GM12892 (cell line): ENCODE measurements around the gene UBN2.

ENCODE experiments used
- DNase-seq: peaks from one replicate; pipeline ENCODE4 v3.0.0; 2011; ENCODE audit not compliant: insufficient read length
- FAIRE-seq: peaks from 2 replicates; lab custom pipeline; 2011; peaks lifted over from hg19 to GRCh38; lab: Jason Lieb, UNC
- POLR2A ChIP-seq: IDR thresholded peaks from 2 replicates; pipeline ENCODE4 v1.6.1; 2011; ENCODE audit warnings: low read depth, low read length, control low read depth
- POLR2AphosphoS5 ChIP-seq: IDR thresholded peaks from 2 replicates; pipeline ENCODE4 v1.6.1; 2011; ENCODE audit warnings: low read depth, low read length, control low read depth
- TAF1 ChIP-seq: IDR thresholded peaks from 2 replicates; pipeline ENCODE4 v1.6.1; 2011; ENCODE audit warnings: low read depth, mild to moderate bottlenecking, control low read depth, low read length, borderline replicate concordance

The UBN2 gene

GRCh38 chr7:139340037-139340807 lies 109.2 kb downstream of the UBN2 start:
- FAIRE-seq = peak; percentile 99
- peak; percentile 88 for DNase-seq
- TF ChIP-seq POLR2AphosphoS5 (0 out of 2 replicates have a peak, but pooled peaks have one; percentile 8), POLR2A (no peak; the same call in 1 of the 2 replicates), TAF1 (0 out of 2 replicates have a peak, but pooled peaks have one; percentile 56)

- TF ChIP-seq POLR2A (no peak), TAF1 (no peak), POLR2AphosphoS5 (no peak)
- FAIRE-seq = no peak
- DNase-seq = no peak
These were observed 109.7 kb downstream of the UBN2 start for GRCh38 chr7:139340808-139341057.

- FAIRE-seq (peak; percentile 90), DNase-seq (peak; percentile 69)
- TF ChIP-seq POLR2A (peak; percentile 77), TAF1 (peak; percentile 46; the same call in 1 of the 2 replicates), POLR2AphosphoS5 (peak; percentile 66; the same call in 1 of the 2 replicates)
These were observed 110.2 kb downstream of the UBN2 start, which contains the start of gene FMC1 for GRCh38 chr7:139341058-139341775. FMC1 (plus strand) TSS chr7:139341337; CDS start chr7:139341385, 48 bp downstream.

- DNase-seq (no peak), FAIRE-seq (peak; percentile 24)
- TF ChIP-seq POLR2A = no peak
- TF ChIP-seq TAF1 = 0 out of 2 replicates have a peak, but pooled peaks have one; percentile 31
- no peak for TF ChIP-seq POLR2AphosphoS5
These were observed 110.8 kb downstream of the UBN2 start for GRCh38 chr7:139341776-139342226.

- TF ChIP-seq TAF1 (no peak), POLR2A (no peak), POLR2AphosphoS5 (no peak)
- no peak for DNase-seq
- no peak for FAIRE-seq
These were observed 114.0 kb downstream of the UBN2 start for GRCh38 chr7:139345042-139345441.

GRCh38 chr7:139351027-139351426 lies 120.0 kb downstream of the UBN2 start:
- FAIRE-seq (no peak), DNase-seq (no peak)
- TF ChIP-seq POLR2A (no peak), TAF1 (no peak), POLR2AphosphoS5 (no peak)

GRCh38 chr7:139354729-139355128 lies 123.7 kb downstream of the UBN2 start:
- DNase-seq = no peak
- no peak for FAIRE-seq
- TF ChIP-seq TAF1 (no peak), POLR2A (no peak), POLR2AphosphoS5 (no peak)

GRCh38 chr7:139355320-139355719 lies 124.3 kb downstream of the UBN2 start:
- DNase-seq = no peak
- no peak for FAIRE-seq
- TF ChIP-seq POLR2AphosphoS5 (no peak), TAF1 (no peak), POLR2A (no peak)
